ENCODE results near the gene SPTY2D1.

SPTY2D1 gene

DNA sequence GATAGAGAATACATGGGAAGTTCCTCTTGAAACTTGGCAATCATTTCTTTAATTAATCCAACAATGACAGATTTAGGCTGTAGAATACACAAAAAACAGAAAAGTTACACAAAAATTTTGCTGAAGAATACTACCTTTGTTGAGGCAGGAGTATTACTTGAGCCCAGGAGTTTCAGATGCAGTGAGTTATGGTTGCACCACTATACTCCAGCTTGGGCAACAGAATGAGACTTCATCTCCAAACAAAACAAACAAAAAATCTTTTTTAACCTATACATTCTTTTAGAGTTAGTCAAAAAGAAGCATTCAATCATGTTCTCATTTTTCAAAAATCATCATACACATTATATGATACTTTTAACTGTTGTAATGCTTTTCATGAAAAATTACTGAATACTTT, 67.7 kb downstream of the SPTY2D1 start:
- Histone ChIP-seq H3K9ac (no peak overlapping the region), H3K9me3 (no peaks in the 10 kb centered on the region), H3K36me3 (peaks cover 51% of the 10 kb centered on the region), H4K20me1 (no peaks in the 10 kb centered on the region), H3K4me1 (no peaks in the 10 kb centered on the region), H3K27ac (no peak overlapping the region), H3K4me2 (no peak overlapping the region), H3K27me3 (no peaks in the 10 kb centered on the region), H3K4me3 (no peak overlapping the region)
- no peak for TF ChIP-seq Cebpa-rat (IDR thresholded peaks at IDR 0.05)

GRCh38 chr11:18564149-18564548, 70.0 kb downstream of the SPTY2D1 start:
- TF ChIP-seq Cebpa-rat (IDR thresholded peaks at IDR 0.05), result no peak
- Histone ChIP-seq H3K4me2 (no peak overlapping the region), H4K20me1 (no peaks in the 10 kb centered on the region), H3K27ac (no peak overlapping the region), H3K36me3 (peaks cover 55% of the 10 kb centered on the region), H3K4me1 (no peaks in the 10 kb centered on the region), H3K4me3 (no peak overlapping the region), H3K9ac (no peak overlapping the region), H3K9me3 (no peaks in the 10 kb centered on the region), H3K27me3 (no peaks in the 10 kb centered on the region)

DNA sequence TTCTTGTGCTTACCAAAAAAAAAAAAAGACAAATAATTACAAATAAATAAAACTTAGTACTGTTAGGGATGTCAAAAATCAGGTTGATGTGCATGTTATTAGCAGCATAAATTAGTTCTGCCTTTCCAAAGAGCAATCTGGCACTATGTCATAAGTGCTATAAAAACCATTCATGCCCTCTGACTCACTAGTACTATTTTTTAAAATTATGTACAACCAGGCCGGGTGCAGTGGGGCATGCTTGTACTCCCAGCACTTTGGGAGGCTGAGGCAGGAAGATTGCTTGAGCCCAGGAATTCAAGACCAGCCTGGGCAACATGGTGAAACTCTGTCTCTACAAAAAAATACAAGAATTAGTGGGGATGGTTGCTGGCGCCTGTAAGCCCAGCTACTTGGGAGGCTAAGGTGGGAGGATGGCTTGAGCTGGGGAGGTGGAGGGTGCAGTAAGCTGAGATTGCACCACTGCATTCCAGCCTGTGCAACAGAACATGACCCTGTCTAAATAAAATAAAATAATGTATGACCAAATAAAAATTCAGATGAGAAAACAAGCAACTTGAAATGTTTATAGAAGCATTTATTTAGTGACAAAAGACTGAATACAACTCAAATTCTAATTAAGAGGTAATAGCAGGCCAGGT, 70.9 kb downstream of the SPTY2D1 start:
- no peaks in the 10 kb centered on the region for H3K9me3 ChIP-seq
- no peaks in the 10 kb centered on the region for H4K20me1 ChIP-seq
- no peak overlapping the region for H3K4me3 ChIP-seq
- H3K27ac ChIP-seq, result no peak overlapping the region
- no peak for TF ChIP-seq Cebpa-rat (IDR thresholded peaks at IDR 0.05)
- H3K9ac ChIP-seq, result no peak overlapping the region
- no peak overlapping the region for H3K4me2 ChIP-seq
- no peaks in the 10 kb centered on the region for H3K4me1 ChIP-seq
- H3K36me3 ChIP-seq, result peaks cover 64% of the 10 kb centered on the region
- H3K27me3 ChIP-seq, result no peaks in the 10 kb centered on the region
